ENCODE results near the gene ARMH2. TPM values are rescaled to one million over a fixed set of nuclear protein-coding genes. Genes with fewer than 3 reads are reported as not detected.

ARMH2 gene
- total RNA-seq, result not detected in 2 replicates
- long read RNA-seq, result 0 reads

- Mint-ChIP-seq H3K4me1 (ENCODE audit: low read depth) (peaks cover 12% of the 10 kb centered on the region), H3K9me3 (ENCODE audit: low read depth) (no peaks in the 10 kb centered on the region), H3K4me3 (ENCODE audit: low read depth) (no peak within 1 kb of the TSS), H3K36me3 (ENCODE audit: insufficient read depth) (no peaks in the 10 kb centered on the region), H3K27ac (peak within 1 kb of the TSS; percentile 45), H3K27me3 (no peaks in the 10 kb centered on the region)
- no peak for DNase-seq (ENCODE audit: low spot score, unreplicated experiment)
- no peak for TF ChIP-seq CTCF (IDR thresholded peaks at IDR 0.05; ENCODE audit: unreplicated experiment)
These were observed at the start of gene ARMH2 for GRCh38 chr6:24798740-24799540. Gene ARMH2, minus strand, starts transcription at chr6:24798917. Its CDS starts 60 bp downstream, at chr6:24798857.

GRCh38 chr6:24848461-24848860 is 49.7 kb upstream of the ARMH2 start:
- DNase-seq (ENCODE audit: low spot score, unreplicated experiment), result no peak
- no peak for TF ChIP-seq CTCF (IDR thresholded peaks at IDR 0.05; ENCODE audit: unreplicated experiment)
- H3K9me3 Mint-ChIP-seq (ENCODE audit: low read depth), result no peaks in the 10 kb centered on the region
- H3K4me1 Mint-ChIP-seq (ENCODE audit: low read depth), result peaks cover 8% of the 10 kb centered on the region
- no peaks in the 10 kb centered on the region for H3K27me3 Mint-ChIP-seq
- H3K27ac Mint-ChIP-seq, result no peak overlapping the region
- no peak overlapping the region for H3K4me3 Mint-ChIP-seq (ENCODE audit: low read depth)
- H3K36me3 Mint-ChIP-seq (ENCODE audit: insufficient read depth), result no peaks in the 10 kb centered on the region

GRCh38 chr6:24847402-24847801 is 48.7 kb upstream of the ARMH2 start:
- Mint-ChIP-seq H3K27me3 (no peaks in the 10 kb centered on the region), H3K27ac (no peak overlapping the region), H3K4me1 (ENCODE audit: low read depth) (peaks cover 18% of the 10 kb centered on the region), H3K4me3 (ENCODE audit: low read depth) (no peak overlapping the region), H3K9me3 (ENCODE audit: low read depth) (no peaks in the 10 kb centered on the region), H3K36me3 (ENCODE audit: insufficient read depth) (no peaks in the 10 kb centered on the region)
- no peak for DNase-seq (ENCODE audit: low spot score, unreplicated experiment)
- no peak for TF ChIP-seq CTCF (IDR thresholded peaks at IDR 0.05; ENCODE audit: unreplicated experiment)

DNA sequence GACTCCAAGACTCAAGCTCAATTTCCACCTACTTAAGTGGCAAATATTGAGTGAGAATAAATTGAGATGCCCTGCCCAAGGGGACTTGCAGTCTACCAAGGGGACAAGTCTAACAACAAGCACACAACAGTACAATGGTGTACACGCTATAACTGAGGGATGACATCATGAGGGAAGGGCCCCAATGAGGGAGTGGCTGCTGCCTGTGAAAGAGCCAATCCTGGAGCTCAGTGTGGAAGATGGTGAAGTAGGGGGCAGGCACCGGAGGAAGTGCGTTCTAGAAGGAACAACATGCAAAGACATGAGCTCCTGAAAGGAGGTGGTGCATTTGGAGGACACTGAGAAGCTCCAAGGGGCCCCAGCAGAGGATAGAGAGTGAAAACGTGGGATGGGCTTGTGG is 46.9 kb upstream of the ARMH2 start:
- H3K27ac Mint-ChIP-seq, result no peak overlapping the region

GRCh38 chr6:24844903-24845302 is 46.2 kb upstream of the ARMH2 start:
- Mint-ChIP-seq H3K27ac (no peak overlapping the region), H3K4me3 (ENCODE audit: low read depth) (no peak overlapping the region), H3K36me3 (ENCODE audit: insufficient read depth) (no peaks in the 10 kb centered on the region), H3K4me1 (ENCODE audit: low read depth) (peaks cover 18% of the 10 kb centered on the region), H3K9me3 (ENCODE audit: low read depth) (no peaks in the 10 kb centered on the region), H3K27me3 (no peaks in the 10 kb centered on the region)
- DNase-seq (ENCODE audit: low spot score, unreplicated experiment), result no peak
- TF ChIP-seq CTCF (IDR thresholded peaks at IDR 0.05; ENCODE audit: unreplicated experiment), result no peak

More for the DNA sequence above, 46.9 kb upstream of the ARMH2 start:
- TF ChIP-seq CTCF (IDR thresholded peaks at IDR 0.05; ENCODE audit: unreplicated experiment), result no peak
- Mint-ChIP-seq H3K27me3 (no peaks in the 10 kb centered on the region), H3K36me3 (ENCODE audit: insufficient read depth) (no peaks in the 10 kb centered on the region), H3K4me1 (ENCODE audit: low read depth) (peaks cover 18% of the 10 kb centered on the region), H3K4me3 (ENCODE audit: low read depth) (no peak overlapping the region), H3K9me3 (ENCODE audit: low read depth) (no peaks in the 10 kb centered on the region)
- DNase-seq (ENCODE audit: low spot score, unreplicated experiment), result no peak

All from progenitor cell of endocrine pancreas (in vitro differentiated cells).